Measurements from ENCODE around the gene GPR158.

DNA sequence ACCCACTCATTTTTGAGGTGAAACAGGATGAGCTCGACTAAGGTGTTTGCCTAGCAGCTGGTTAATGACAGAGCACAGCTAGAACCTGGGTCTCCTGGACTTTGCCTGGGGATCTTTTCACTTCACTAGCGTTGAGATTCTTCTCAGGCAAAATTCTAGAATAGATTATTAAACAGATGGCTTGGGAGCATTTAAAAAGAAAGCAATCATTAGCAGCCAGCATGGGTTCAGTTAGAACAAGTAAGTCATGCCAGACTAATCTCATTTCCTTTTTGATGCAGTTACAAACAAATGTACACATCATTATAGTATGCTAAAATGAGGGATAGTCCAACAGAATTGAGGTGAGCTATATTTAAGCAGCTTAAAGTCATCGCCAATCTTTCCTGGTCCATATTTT is 467.9 kb downstream of the GPR158 start:
- TF ChIP-seq, protein P1, sequence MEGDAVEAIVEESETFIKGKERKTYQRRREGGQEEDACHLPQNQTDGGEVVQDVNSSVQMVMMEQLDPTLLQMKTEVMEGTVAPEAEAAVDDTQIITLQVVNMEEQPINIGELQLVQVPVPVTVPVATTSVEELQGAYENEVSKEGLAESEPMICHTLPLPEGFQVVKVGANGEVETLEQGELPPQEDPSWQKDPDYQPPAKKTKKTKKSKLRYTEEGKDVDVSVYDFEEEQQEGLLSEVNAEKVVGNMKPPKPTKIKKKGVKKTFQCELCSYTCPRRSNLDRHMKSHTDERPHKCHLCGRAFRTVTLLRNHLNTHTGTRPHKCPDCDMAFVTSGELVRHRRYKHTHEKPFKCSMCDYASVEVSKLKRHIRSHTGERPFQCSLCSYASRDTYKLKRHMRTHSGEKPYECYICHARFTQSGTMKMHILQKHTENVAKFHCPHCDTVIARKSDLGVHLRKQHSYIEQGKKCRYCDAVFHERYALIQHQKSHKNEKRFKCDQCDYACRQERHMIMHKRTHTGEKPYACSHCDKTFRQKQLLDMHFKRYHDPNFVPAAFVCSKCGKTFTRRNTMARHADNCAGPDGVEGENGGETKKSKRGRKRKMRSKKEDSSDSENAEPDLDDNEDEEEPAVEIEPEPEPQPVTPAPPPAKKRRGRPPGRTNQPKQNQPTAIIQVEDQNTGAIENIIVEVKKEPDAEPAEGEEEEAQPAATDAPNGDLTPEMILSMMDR (IDR thresholded peaks at IDR 0.05; ENCODE audit: control extremely low read depth in 1 of 3, insufficient read depth in 1 of 3, low read depth in 1 of 3, low read length in 3 of 3) = no peak
- TF ChIP-seq CREB1 (IDR thresholded peaks at IDR 0.05) (no peak), SP2 (IDR thresholded peaks at IDR 0.05; ENCODE audit: low read length) (no peak), YY1 (IDR thresholded peaks at IDR 0.05; ENCODE audit: low read depth, low read length) (no peak), EZH2 (IDR thresholded peaks at IDR 0.05; ENCODE audit: low read depth, low read length, severe bottlenecking) (no peak)
